ENCODE results near the gene SH3RF3. TPM values are rescaled to one million over a fixed set of nuclear protein-coding genes. Genes with fewer than 3 reads are reported as not detected.

The SH3RF3 gene
- total RNA-seq, 1 experiment from 2014 or later: not detected

DNA sequence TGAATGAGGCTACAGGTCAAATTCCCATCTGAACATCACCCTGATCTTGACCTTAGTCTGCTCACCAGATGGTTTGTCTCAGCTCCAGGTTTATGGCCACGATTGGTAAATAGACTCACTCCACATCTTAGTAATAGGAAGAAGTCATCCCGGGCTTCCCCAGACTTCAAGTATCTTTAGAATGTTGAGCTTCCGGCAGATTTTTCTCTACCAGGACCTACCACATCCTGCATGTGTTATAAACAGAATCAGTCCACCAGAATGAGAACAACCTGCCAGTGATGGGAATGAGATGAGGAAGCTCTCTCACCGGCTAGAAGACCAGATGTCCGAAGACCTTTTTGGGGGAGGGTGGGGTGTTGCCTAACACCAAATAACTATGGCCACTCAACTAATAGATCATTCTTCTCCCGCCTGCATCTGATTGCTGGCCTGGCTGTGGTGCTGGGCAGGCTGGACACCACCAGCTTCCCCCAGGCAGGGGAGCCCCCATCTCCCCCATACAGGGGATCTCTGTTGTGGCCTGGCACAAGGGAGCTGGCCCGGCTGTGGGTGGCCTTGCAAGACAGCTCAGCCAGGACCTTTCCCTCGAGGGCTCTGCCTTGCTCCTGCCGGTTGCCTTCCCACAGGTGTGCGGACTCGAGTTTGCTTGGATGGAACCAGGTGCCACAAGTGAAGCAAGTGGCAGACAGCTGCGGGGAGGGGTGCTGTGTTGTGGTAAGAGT lies 88.5 kb downstream of the SH3RF3 start:
- ChIA-PET POLR2A (no interaction called here), CTCF (no interaction called here), RAD21 (ENCODE audit: low non-redundant PET in 1 of 2, low total read pairs in 2 of 2, uncharacterized antibody in 2 of 2, unreplicated experiment in 2 of 2) (no interaction called here)
- Histone ChIP-seq H3K27ac (ENCODE audit: low read depth, low read length) (no peak overlapping the region), H2AFZ (ENCODE audit: low read depth, low read length, poor library complexity, severe bottlenecking) (no peak overlapping the region), H3K4me3 (replicated peaks in 1 of 2; ENCODE audit: low read depth in 1 of 2, low read length in 2 of 2) (no peak overlapping the region), H3K9ac (ENCODE audit: low read length) (no peak overlapping the region), H3K9me3 (ENCODE audit: control insufficient read depth in 1 of 2, insufficient read depth in 1 of 2, low read depth in 1 of 2, low read length in 2 of 2) (no peaks in the 10 kb centered on the region), H3K9me2 (ENCODE audit: insufficient read depth) (no peaks in the 10 kb centered on the region), H3K4me2 (ENCODE audit: low read length) (no peak overlapping the region), H3K27me3 (ENCODE audit: insufficient read depth, low read length) (peaks cover 12% of the 10 kb centered on the region; the same call in 1 of the 2 replicates), H3K79me2 (ENCODE audit: insufficient read depth, low read length) (no peaks in the 10 kb centered on the region), H4K20me1 (ENCODE audit: insufficient read depth) (no peaks in the 10 kb centered on the region), H3K36me3 (ENCODE audit: control insufficient read depth in 1 of 2, insufficient read depth in 2 of 2, low read length in 2 of 2) (no peaks in the 10 kb centered on the region), H3K4me1 (ENCODE audit: control insufficient read depth in 1 of 2, insufficient read depth in 2 of 2, low read length in 2 of 2) (peaks cover 8 to 10% of the 10 kb centered on the region in 2 experiments; a peak in 3 of 4 replicates)
- TF ChIP-seq JUND (IDR thresholded peaks at IDR 0.05) (no peak), POLR2A (IDR thresholded peaks at IDR 0.05; ENCODE audit: borderline replicate concordance, extremely low read depth, insufficient read depth, insufficient read length) (no peak), EZH2phosphoT487 (IDR thresholded peaks at IDR 0.05; ENCODE audit: borderline replicate concordance) (no peak), ATF3 (IDR thresholded peaks at IDR 0.05) (no peak), YY1 (IDR thresholded peaks at IDR 0.05; ENCODE audit: extremely low read depth, insufficient replicate concordance, low read depth, low read length) (no peak), POLR2AphosphoS5 (IDR thresholded peaks at IDR 0.05; ENCODE audit: low read depth, low read length) (no peak), ZFX (IDR thresholded peaks at IDR 0.05) (no peak), ZBTB33 (IDR thresholded peaks at IDR 0.05; ENCODE audit: extremely low read depth, insufficient replicate concordance, low read length) (no peak), SRF (IDR thresholded peaks at IDR 0.05; ENCODE audit: low read depth) (no peak), CEBPB (IDR thresholded peaks at IDR 0.05; ENCODE audit: low read depth) (no peak), EZH2 (IDR thresholded peaks at IDR 0.05) (no peak), SIN3A (IDR thresholded peaks at IDR 0.05; ENCODE audit: low read depth) (no peak), SP1 (IDR thresholded peaks at IDR 0.05; ENCODE audit: low read depth) (no peak), TCF7L2 (IDR thresholded peaks at IDR 0.05; ENCODE audit: borderline replicate concordance, extremely low read depth, insufficient read depth, insufficient read length) (no peak)
- TF ChIP-seq, protein P1, sequence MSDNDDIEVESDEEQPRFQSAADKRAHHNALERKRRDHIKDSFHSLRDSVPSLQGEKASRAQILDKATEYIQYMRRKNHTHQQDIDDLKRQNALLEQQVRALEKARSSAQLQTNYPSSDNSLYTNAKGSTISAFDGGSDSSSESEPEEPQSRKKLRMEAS (IDR thresholded peaks at IDR 0.05): no peak
- ATAC-seq (no peak), DNase-seq (ENCODE audit: low read depth, low spot score) (no peak)
- intact Hi-C loops (cut with micrococcal nuclease): no loop called here
- BruUV-seq (replicated peaks): no TSS peak

All from HCT116 (cell line).